Testis (tissue), 3 donors: Measurements from ENCODE around the gene CERK. TPM values are rescaled to one million over a fixed set of nuclear protein-coding genes. Genes with fewer than 3 reads are reported as not detected.

Experiments used
- DNase-seq: peaks from one replicate; pipeline ENCODE4 v3.0.0-alpha.2; 2019
- H3K27ac ChIP-seq, 2 donors: fragments of 200-600 bp; sonication (generic); one replicate each; pipeline ENCODE4 v1.5.1; 2019
- H3K27me3 ChIP-seq: fragments of 200-600 bp; sonication (generic); one replicate; pipeline ENCODE4 v1.5.1; 2019
- H3K36me3 ChIP-seq: fragments of 200-600 bp; sonication (generic); one replicate; pipeline ENCODE4 v1.5.1; 2017; ENCODE audit warnings: low read depth; ENCODE audit errors: missing control alignments
- H3K4me1 ChIP-seq: fragments of 200-600 bp; sonication (generic); one replicate; pipeline ENCODE4 v1.5.1; 2019
- H3K4me3 ChIP-seq, 2 donors: fragments of 200-600 bp; sonication (generic); one replicate each; pipeline ENCODE4 v1.5.1; 2017 to 2019
- H3K9me3 ChIP-seq: fragments of 200-600 bp; sonication (generic); one replicate; pipeline ENCODE4 v1.5.1; 2017
- CTCF ChIP-seq, 3 experiments: fragments of 450-650 bp in 2 of 3; fragments of 200-600 bp in 1 of 3; sonication (generic) in 1 of 3; IDR thresholded peaks; one replicate each; pipeline ENCODE4 v1.5.1; 2016 to 2019; ENCODE audit warnings: antibody characterized with exemption in 3 of 3, mild to moderate bottlenecking in 2 of 3, moderate library complexity in 1 of 3
- POLR2A ChIP-seq: fragments of 450-650 bp; IDR thresholded peaks from one replicate; pipeline ENCODE4 v1.6.1; 2017; ENCODE audit warnings: antibody characterized with exemption, mild to moderate bottlenecking, moderate library complexity
- WGBS, 2 donors: methylation state at CpG; one replicate each; pipeline ENCODE4 v1.1.5; 2018; 5-methylcytosine and 5-hydroxymethylcytosine counted together
- intact Hi-C: fragments of 100-400 bp; cut with DNase I; formaldehyde crosslinking; loops from one replicate; pipeline ENCODE4 v1.15.1; 2023; ENCODE audit warnings: low total_unique reads
- polyA plus RNA-seq: library from polyadenylated mRNA; stranded (reverse); fragments of 350-450 nt; fragmentation: Illumina TruSeq; extraction: RNeasy Lipid Tissue Mini Kit (QIAGEN cat#74804); gene quantifications from one replicate; pipeline ENCODE4 v1.2.3, GENCODE V29; 2014; ENCODE audit warnings: low read depth, low replicate concordance; ENCODE audit not compliant: insufficient read depth
- total RNA-seq, 2 donors: library from RNA; depleted of rRNA; stranded (reverse); fragments of >200 nt; gene quantifications; one replicate each; pipeline ENCODE4 v1.2.3, GENCODE V29; 2016

Gene CERK
- total and polyA plus RNA-seq, 3 donors from 2014 or later: 14.0 to 21.3 (median 17.0) TPM

GRCh38 chr22:46754110-46754799 is 16.2 kb upstream of the CERK start:
- 53 to 56% methylated on average over 13 to 14 of the region's 14 CpGs for WGBS, 2 donors
- Histone ChIP-seq H3K9me3 (no peaks in the 10 kb centered on the region), H3K27ac (peak overlapping the region in 1 of 2 donors; percentile 47), H3K4me1 (peaks cover 3% of the 10 kb centered on the region), H3K4me3 (no peak overlapping the region), H3K27me3 (no peaks in the 10 kb centered on the region), H3K36me3 (no peaks in the 10 kb centered on the region)
- DNase-seq: peak; percentile 52
- intact Hi-C loops: no loop called here
- TF ChIP-seq CTCF (IDR thresholded peaks at IDR 0.05): no peak

DNA sequence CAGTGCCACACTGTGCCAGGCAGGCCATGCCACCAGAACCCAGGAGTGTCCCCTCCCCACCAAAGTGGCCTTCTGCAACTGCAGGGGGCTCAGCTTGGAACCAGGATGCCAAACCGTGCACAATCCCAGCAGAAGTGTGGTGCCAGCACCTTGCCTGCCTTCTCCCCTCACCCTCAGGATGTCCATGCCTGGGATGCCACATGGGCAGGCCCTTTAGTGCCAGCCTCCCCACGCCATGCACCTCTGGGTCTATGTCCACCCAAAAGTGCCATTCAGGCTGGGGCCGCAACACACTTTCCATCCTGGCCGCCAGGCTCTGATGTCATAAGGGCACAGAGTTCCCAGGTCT is 15.7 kb upstream of the CERK start:
- H3K27ac ChIP-seq: peak overlapping the region in 1 of 2 donors; percentile 47
- no peak for TF ChIP-seq POLR2A
- no peak for TF ChIP-seq CTCF (IDR thresholded peaks at IDR 0.05)
- H3K4me3 ChIP-seq: no peak overlapping the region
- 82% methylated on average over 4 of the region's 4 CpGs; no CpG with 5 or more reads in 1 of the 2 donors for WGBS, 2 donors
- H3K9me3 ChIP-seq: no peaks in the 10 kb centered on the region
- DNase-seq: no peak
- H3K4me1 ChIP-seq: peaks cover 3% of the 10 kb centered on the region
- H3K27me3 ChIP-seq: no peaks in the 10 kb centered on the region
- intact Hi-C loops: no loop called here
- no peaks in the 10 kb centered on the region for H3K36me3 ChIP-seq

- TF ChIP-seq CTCF (IDR thresholded peaks at IDR 0.05): no peak
- no peak for TF ChIP-seq POLR2A
- intact Hi-C loops: no loop called here
- Histone ChIP-seq H3K27me3 (no peaks in the 10 kb centered on the region), H3K27ac (no peak overlapping the region), H3K4me1 (peaks cover 3% of the 10 kb centered on the region), H3K9me3 (no peaks in the 10 kb centered on the region), H3K4me3 (no peak overlapping the region), H3K36me3 (no peaks in the 10 kb centered on the region)
- no peak for DNase-seq
- 84 to 94% methylated on average over 8 of the region's 8 CpGs for WGBS, 2 donors
These were observed 15.3 kb upstream of the CERK start for GRCh38 chr22:46753360-46753759.

DNA sequence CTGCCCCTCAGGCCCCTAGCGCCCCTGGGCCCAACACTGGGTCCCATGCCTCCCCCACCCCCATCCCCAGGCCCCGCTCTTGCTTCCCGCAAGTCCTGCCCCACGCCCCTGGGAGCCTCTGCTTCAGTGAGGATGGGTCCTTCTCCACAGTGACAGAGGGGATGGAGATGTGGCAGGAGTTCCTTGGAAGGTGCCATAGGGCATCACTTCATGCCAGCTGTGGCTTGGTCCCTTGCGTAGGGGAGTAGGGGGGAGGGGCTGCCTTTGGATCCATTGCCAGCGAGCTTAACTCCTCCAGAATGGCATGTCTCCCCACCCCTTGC is 14.9 kb upstream of the CERK start:
- H3K36me3 ChIP-seq: no peaks in the 10 kb centered on the region
- WGBS, 2 donors: 91 to 100% methylated on average over 3 to 4 of the region's 6 CpGs
- peaks cover 3% of the 10 kb centered on the region for H3K4me1 ChIP-seq
- no peaks in the 10 kb centered on the region for H3K9me3 ChIP-seq
- TF ChIP-seq POLR2A (no peak), CTCF (IDR thresholded peaks at IDR 0.05) (no peak)
- no peak for DNase-seq
- intact Hi-C loops: no loop called here
- H3K27me3 ChIP-seq: no peaks in the 10 kb centered on the region
- H3K27ac ChIP-seq: no peak overlapping the region
- H3K4me3 ChIP-seq: no peak overlapping the region

GRCh38 chr22:46752286-46752987 is 14.4 kb upstream of the CERK start:
- Histone ChIP-seq H3K9me3 (no peaks in the 10 kb centered on the region), H3K27me3 (no peaks in the 10 kb centered on the region), H3K4me1 (peaks cover 3% of the 10 kb centered on the region), H3K27ac (no peak overlapping the region), H3K36me3 (no peaks in the 10 kb centered on the region), H3K4me3 (no peak overlapping the region)
- no peak for TF ChIP-seq CTCF (IDR thresholded peaks at IDR 0.05)
- no peak for TF ChIP-seq POLR2A
- DNase-seq: no peak
- intact Hi-C loops: no loop called here
- 77 to 84% methylated on average over 5 to 11 of the region's 11 CpGs for WGBS, 2 donors
